GM12892 (cell line): Measurements from ENCODE around the gene NFASC.

Experiments
- POLR2A ChIP-seq: IDR thresholded peaks from 2 replicates; pipeline ENCODE4 v1.6.1; 2011; ENCODE audit warnings: low read depth, low read length, control low read depth
- POLR2AphosphoS5 ChIP-seq: IDR thresholded peaks from 2 replicates; pipeline ENCODE4 v1.6.1; 2011; ENCODE audit warnings: low read depth, low read length, control low read depth
- TAF1 ChIP-seq: IDR thresholded peaks from 2 replicates; pipeline ENCODE4 v1.6.1; 2011; ENCODE audit warnings: low read depth, mild to moderate bottlenecking, control low read depth, low read length, borderline replicate concordance

DNA sequence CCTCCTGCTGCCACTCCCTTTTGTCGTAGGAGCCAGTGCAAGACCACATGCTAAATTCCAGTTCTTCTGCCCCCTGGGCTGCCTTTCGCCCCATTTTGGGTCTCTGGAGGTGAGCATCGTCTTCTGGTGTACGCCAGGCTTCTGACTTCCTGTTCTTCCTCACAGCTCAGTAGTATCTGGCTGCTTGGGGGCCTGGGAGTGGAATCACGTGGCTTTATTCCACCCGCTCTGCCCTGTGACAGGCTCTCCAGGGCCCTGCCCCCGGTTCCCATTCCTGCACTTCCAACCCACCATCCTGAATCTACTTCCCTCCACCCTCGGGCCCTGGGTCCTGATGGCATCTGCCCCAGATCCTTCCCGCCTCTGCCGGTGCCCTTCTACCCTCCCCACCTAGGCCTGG, 3.6 kb downstream of the NFASC start:
- TF ChIP-seq POLR2AphosphoS5 (no peak), POLR2A (no peak), TAF1 (no peak)
